Hematopoietic multipotent progenitor cell (in vitro differentiated cells): Measurements from ENCODE around the gene TRAF3. TPM values are rescaled to one million over a fixed set of nuclear protein-coding genes. Genes with fewer than 3 reads are reported as not detected.
"Not testable (repeated sequence)": the region's sequence is repeated elsewhere in the genome, so short reads cannot be mapped to it uniquely, and the experiment has no call there.

Experiments used
- DNase-seq, 3 donors: peaks; one replicate each; pipeline ENCODE4 v3.0.0-alpha.2; 2011 to 2015; ENCODE audit warnings: low read depth in 2 of 3, low spot score in 2 of 3
- total RNA-seq: library from RNA; depleted of rRNA; stranded (reverse); fragments of >200 nt; gene quantifications from one replicate; pipeline ENCODE4 v1.2.3, GENCODE V29; 2012

The TRAF3 gene
- total RNA-seq, 1 donor: 10.5 TPM

GRCh38 chr14:102917469-102918211, 140.4 kb downstream of the TRAF3 start:
- DNase-seq: peak in 2 of 3 donors; percentile 52 to 77

- DNase-seq: no peak
Measured at GRCh38 chr14:102918438-102918837, 141.2 kb downstream of the TRAF3 start.

GRCh38 chr14:102920273-102920997, 143.2 kb downstream of the TRAF3 start:
- no peak for DNase-seq

GRCh38 chr14:102920998-102921304, 143.7 kb downstream of the TRAF3 start:
- DNase-seq: no peak

- no peak for DNase-seq
Measured at GRCh38 chr14:102922490-102923200, 145.4 kb downstream of the TRAF3 start, which contains the start of gene AMN. AMN (plus strand) TSS chr14:102922663; CDS start chr14:102922689, 26 bp downstream.

GRCh38 chr14:102923201-102923924, 146.1 kb downstream of the TRAF3 start:
- DNase-seq: no peak

- no peak for DNase-seq
Measured at GRCh38 chr14:102923925-102924486, 146.8 kb downstream of the TRAF3 start.

GRCh38 chr14:102924632-102925588, 147.7 kb downstream of the TRAF3 start:
- DNase-seq: no peak

- no peak for DNase-seq
Measured at GRCh38 chr14:102925646-102926045, 148.4 kb downstream of the TRAF3 start.

GRCh38 chr14:102926104-102926503, 148.9 kb downstream of the TRAF3 start:
- no peak for DNase-seq

- not testable (repeated sequence) for DNase-seq
Measured at GRCh38 chr14:102926840-102927239, 149.6 kb downstream of the TRAF3 start.

- DNase-seq: no peak
Measured at GRCh38 chr14:102927346-102927877, 150.2 kb downstream of the TRAF3 start.

GRCh38 chr14:102927878-102928411, 150.7 kb downstream of the TRAF3 start:
- peak in 2 of 3 donors; percentile 37 to 56 for DNase-seq

GRCh38 chr14:102928412-102929240, 151.4 kb downstream of the TRAF3 start:
- DNase-seq: peak; percentile 41 to 87 (median 81)

- no peak for DNase-seq
Measured at GRCh38 chr14:102929241-102930137, 152.2 kb downstream of the TRAF3 start.

- DNase-seq: peak in 1 of 3 donors; percentile 23
Measured at GRCh38 chr14:102930138-102930752, 153.0 kb downstream of the TRAF3 start.
